Ascending aorta (tissue), 2 donors: Measurements from ENCODE around the gene ARHGEF7. TPM values are rescaled to one million over a fixed set of nuclear protein-coding genes. Genes with fewer than 3 reads are reported as not detected.

Experiments used
- DNase-seq, 2 donors: peaks; one replicate each; pipeline ENCODE4 v3.0.0-alpha.2; 2019; ENCODE audit warnings: low spot score in 2 of 2
- H3K27ac ChIP-seq, 2 donors: fragments of 200-600 bp; sonication (generic); one replicate each; pipeline ENCODE4 v1.5.1; 2016 to 2017; ENCODE audit warnings: mild to moderate bottlenecking in 1 of 2
- H3K27me3 ChIP-seq: fragments of 200-600 bp; sonication (generic); one replicate; pipeline ENCODE4 v1.5.1; 2017
- H3K36me3 ChIP-seq, 2 donors: fragments of 200-600 bp; sonication (generic); one replicate each; pipeline ENCODE4 v1.5.1; 2016
- H3K4me1 ChIP-seq, 2 donors: fragments of 200-600 bp; sonication (generic); one replicate each; pipeline ENCODE4 v1.5.1; 2016 to 2017; ENCODE audit warnings: mild to moderate bottlenecking in 1 of 2
- H3K4me3 ChIP-seq, 2 donors: fragments of 200-600 bp; sonication (generic); one replicate each; pipeline ENCODE4 v1.5.1; 2016 to 2017; ENCODE audit warnings: mild to moderate bottlenecking in 1 of 2
- H3K9me3 ChIP-seq, 2 donors: fragments of 200-600 bp; sonication (generic); one replicate each; pipeline ENCODE4 v1.5.1; 2016
- intact Hi-C: fragments of 100-400 bp; cut with DNase I; formaldehyde crosslinking; loops from one replicate; pipeline ENCODE4 v1.15.1; 2023
- total RNA-seq: library from RNA; depleted of rRNA; stranded (reverse); fragments of >200 nt; gene quantifications from one replicate; pipeline ENCODE4 v1.1.0, GENCODE V29; 2016
- TF ChIP-seq, protein P1 (sequence below), 3 experiments: fragments of 200-600 bp in 2 of 3; fragments of 450-650 bp in 1 of 3; sonication (generic) in 2 of 3; IDR thresholded peaks; one replicate each; pipeline ENCODE4 v1.5.1; 2016 to 2019; ENCODE audit warnings: antibody characterized with exemption in 3 of 3, mild to moderate bottlenecking in 1 of 3, moderate library complexity in 1 of 3

Gene ARHGEF7
- total RNA-seq, 1 donor from 2014 or later = 32.2 TPM

DNA sequence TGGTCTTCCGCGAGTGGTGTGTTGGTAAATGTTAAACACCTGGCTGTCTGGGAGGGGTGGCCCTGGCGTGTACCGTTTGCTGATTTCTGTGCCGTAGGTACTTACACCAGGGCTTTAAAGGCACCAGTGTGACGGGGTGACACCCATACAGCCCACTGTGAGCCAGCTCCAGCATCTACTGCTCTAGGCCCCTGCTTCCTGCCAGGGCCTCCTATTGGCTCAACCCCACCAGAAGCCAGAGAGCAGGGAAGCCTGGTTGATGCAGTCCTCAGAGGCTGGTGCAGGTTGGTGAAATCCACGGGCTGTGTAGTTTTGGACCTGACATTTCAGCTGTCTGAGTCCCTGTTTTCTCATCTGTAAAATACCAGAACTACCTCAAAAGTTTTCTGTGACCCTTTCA is 30.4 kb downstream of the ARHGEF7 start:
- intact Hi-C loops = no loop called here
- TF ChIP-seq, protein P1, sequence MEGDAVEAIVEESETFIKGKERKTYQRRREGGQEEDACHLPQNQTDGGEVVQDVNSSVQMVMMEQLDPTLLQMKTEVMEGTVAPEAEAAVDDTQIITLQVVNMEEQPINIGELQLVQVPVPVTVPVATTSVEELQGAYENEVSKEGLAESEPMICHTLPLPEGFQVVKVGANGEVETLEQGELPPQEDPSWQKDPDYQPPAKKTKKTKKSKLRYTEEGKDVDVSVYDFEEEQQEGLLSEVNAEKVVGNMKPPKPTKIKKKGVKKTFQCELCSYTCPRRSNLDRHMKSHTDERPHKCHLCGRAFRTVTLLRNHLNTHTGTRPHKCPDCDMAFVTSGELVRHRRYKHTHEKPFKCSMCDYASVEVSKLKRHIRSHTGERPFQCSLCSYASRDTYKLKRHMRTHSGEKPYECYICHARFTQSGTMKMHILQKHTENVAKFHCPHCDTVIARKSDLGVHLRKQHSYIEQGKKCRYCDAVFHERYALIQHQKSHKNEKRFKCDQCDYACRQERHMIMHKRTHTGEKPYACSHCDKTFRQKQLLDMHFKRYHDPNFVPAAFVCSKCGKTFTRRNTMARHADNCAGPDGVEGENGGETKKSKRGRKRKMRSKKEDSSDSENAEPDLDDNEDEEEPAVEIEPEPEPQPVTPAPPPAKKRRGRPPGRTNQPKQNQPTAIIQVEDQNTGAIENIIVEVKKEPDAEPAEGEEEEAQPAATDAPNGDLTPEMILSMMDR (IDR thresholded peaks at IDR 0.05) = no peak
- peaks cover 5 to 25% of the 10 kb centered on the region in 2 donors for H3K4me1 ChIP-seq
- no peaks in the 10 kb centered on the region for H3K9me3 ChIP-seq
- peak overlapping the region; percentile 68 to 75 for H3K27ac ChIP-seq
- H3K4me3 ChIP-seq = no peak overlapping the region
- no peaks in the 10 kb centered on the region for H3K36me3 ChIP-seq
- no peak for DNase-seq
- no peaks in the 10 kb centered on the region for H3K27me3 ChIP-seq

DNA sequence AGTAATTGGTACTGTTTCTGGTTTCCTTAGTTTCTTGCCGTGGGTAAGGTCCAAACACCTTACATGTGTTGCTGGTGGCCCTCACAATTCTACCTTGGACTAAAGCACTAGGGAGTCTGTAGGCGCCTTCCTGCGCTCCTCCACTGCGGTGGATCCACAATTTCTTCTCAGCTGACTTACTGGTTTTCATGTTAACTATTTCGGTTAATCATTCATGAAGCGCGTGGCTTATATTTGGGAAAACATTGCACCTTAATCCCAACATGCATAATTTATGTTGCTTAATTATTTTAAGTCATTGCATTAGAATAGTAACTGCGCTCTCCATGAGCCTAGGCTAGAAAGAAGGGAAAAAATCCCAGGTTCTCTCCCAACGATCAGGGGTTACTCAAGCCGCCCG is 37.7 kb downstream of the ARHGEF7 start:
- H3K9me3 ChIP-seq = no peaks in the 10 kb centered on the region
- no peak for DNase-seq
- TF ChIP-seq, protein P1 (IDR thresholded peaks at IDR 0.05) = no peak
- peak overlapping the region; percentile 99 for H3K27ac ChIP-seq
- no peaks in the 10 kb centered on the region for H3K36me3 ChIP-seq
- H3K4me1 ChIP-seq = peaks cover 2 to 36% of the 10 kb centered on the region in 2 donors
- H3K27me3 ChIP-seq = no peaks in the 10 kb centered on the region
- H3K4me3 ChIP-seq = peak overlapping the region; percentile 66 to 89
- intact Hi-C loops = loop anchor here (1.0 to 2.0 kb wide), 5 partner anchors 25 to 238 kb away; partner anchors contain the start of gene ANKRD10

DNA sequence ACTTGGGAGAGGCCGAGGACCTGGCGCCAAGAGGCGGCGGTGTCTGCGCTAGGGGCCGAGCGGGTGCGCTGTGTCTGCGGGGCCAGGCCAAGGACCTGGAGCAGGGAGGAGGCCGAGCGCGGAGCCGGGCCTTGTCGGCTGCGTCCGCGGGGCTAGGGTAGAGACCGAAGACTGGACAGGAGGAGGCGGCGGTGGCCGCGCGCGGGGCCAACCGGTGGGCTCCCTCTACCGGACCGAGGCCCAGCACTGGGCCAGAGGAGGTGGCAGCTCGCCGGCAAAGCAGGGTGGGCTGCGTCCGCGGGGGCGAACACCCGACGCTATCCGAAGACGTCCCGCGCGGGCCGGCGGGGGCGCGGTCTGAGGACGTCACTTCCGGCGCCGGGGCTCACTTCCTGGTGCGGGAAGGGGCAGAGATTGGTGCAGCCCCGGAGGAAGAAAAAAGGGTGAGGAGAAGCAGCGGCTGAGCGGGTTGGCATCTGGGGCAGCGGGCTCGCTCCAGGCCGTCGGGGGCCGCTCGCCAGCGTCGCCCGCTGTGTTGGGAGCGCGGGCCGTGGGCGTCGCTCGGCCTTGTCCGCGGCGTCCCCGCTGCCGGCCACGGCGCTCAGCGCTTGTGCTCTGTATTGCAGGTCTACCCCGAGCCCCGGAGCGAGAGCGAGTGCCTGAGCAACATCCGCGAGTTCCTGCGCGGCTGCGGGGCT is 38.3 kb downstream of the ARHGEF7 start:
- DNase-seq = peak; percentile 64 to 96
- Histone ChIP-seq H3K4me1 (peaks cover 2 to 36% of the 10 kb centered on the region in 2 donors), H3K27me3 (no peaks in the 10 kb centered on the region), H3K36me3 (no peaks in the 10 kb centered on the region), H3K4me3 (peak overlapping the region; percentile 66 to 89), H3K27ac (peak overlapping the region; percentile 99), H3K9me3 (no peaks in the 10 kb centered on the region)
- intact Hi-C loops = loop anchor here (1.0 to 2.0 kb wide), 5 partner anchors 25 to 239 kb away; partner anchors contain the start of gene ANKRD10
- TF ChIP-seq, protein P1 (IDR thresholded peaks at IDR 0.05) = peak in 2 of 3 experiments; percentile 7 to 33

DNA sequence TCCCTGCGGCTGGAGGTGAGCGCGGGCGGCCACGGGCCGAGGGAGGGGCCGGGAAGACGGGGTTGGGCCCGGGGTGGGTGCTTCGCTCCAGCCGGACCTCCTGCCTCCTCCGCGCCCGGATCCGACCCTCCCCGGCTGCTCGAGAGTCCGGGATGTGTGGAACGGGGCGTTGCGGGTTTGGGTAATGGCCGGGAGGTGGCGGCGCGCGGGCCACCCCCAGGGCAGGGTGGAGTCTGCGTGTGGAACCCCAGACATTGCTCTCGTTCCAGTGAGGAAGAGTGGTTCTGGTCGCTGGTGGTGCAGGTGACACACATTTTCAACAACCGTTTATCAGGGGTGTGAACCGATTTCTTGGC is 38.8 kb downstream of the ARHGEF7 start:
- peak overlapping the region; percentile 99 for H3K27ac ChIP-seq
- H3K9me3 ChIP-seq = no peaks in the 10 kb centered on the region
- peak overlapping the region; percentile 66 to 89 for H3K4me3 ChIP-seq
- DNase-seq = peak in 1 of 2 donors; percentile 74
- H3K36me3 ChIP-seq = no peaks in the 10 kb centered on the region
- intact Hi-C loops = loop anchor here (1.0 to 2.0 kb wide), 5 partner anchors 24 to 239 kb away; partner anchors contain the start of gene ANKRD10
- H3K27me3 ChIP-seq = no peaks in the 10 kb centered on the region
- H3K4me1 ChIP-seq = peaks cover 2 to 36% of the 10 kb centered on the region in 2 donors
- TF ChIP-seq, protein P1 (IDR thresholded peaks at IDR 0.05) = peak; percentile 11 to 48 (median 25)

DNA sequence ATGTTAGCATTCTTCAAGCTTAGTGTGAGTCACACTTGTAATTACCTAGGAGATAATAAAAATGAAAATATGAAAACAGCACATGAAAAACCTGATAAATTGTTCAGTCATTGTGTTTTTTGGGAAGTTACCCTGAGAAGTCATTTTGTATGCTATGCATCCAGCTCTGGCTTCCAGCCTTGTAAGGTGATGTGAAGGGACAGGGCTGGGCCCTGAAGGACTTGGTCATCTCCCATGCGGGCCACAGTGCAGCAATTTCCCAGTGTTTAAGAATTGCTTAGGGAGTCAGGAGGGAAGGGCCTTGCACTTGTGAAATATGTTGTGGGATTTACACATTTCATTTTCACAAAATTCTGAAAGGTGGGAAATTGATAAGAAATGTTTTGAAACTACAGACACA is 41.3 kb downstream of the ARHGEF7 start:
- Histone ChIP-seq H3K9me3 (no peaks in the 10 kb centered on the region), H3K36me3 (no peaks in the 10 kb centered on the region), H3K4me3 (no peak overlapping the region), H3K4me1 (peaks cover 2 to 33% of the 10 kb centered on the region in 2 donors), H3K27ac (peak overlapping the region; percentile 99), H3K27me3 (no peaks in the 10 kb centered on the region)
- TF ChIP-seq, protein P1 (IDR thresholded peaks at IDR 0.05) = no peak
- no peak for DNase-seq
- intact Hi-C loops = no loop called here
